GM18526 (cell line): ENCODE data around the gene TAC4.

Experiments used
- POLR2A ChIP-seq: IDR thresholded peaks from 3 replicates; pipeline ENCODE4 v1.6.1; 2011; ENCODE audit not compliant: insufficient read length; ENCODE audit errors: extremely low read depth

TAC4 gene

DNA sequence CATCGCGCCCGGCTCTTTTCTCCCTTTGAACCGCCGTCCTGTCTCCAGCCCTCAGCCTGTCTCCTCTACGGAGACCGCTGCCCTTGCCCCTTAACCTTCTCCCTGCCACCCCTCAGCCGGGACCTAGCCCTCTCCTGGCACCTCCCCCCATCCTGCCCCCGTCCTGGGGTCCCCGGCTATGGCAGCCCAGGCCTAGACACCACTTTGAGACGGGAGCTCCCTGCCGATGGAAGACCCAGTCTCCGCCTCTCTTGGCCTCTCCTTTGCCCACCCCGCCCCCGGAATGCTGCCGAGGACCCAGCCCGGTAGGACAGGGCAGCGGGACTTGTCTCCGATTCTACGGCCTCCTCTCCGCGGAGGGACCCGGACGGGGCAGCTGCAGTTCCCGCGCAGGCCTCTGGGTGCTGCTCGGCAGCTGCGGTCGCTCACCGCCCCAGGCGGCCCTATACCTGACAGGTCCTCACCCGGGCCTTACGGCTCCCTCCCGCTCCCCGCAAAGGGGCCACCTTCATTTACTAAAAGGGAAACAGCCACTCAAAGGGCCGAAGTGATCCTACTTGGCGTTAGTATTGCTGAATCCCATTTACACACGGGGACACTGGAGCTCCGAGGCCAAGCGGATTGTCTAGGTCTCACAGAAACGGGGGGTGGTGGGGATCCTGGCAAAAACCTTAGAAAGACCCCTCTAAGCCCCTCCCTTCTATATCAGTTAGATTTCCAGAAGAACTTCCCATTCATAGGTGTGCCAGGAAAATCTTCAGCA, 32.6 kb upstream of the TAC4 start:
- no peak for TF ChIP-seq POLR2A

- TF ChIP-seq POLR2A: no peak
Measured at GRCh38 chr17:49878931-49879904, 31.3 kb upstream of the TAC4 start.

DNA sequence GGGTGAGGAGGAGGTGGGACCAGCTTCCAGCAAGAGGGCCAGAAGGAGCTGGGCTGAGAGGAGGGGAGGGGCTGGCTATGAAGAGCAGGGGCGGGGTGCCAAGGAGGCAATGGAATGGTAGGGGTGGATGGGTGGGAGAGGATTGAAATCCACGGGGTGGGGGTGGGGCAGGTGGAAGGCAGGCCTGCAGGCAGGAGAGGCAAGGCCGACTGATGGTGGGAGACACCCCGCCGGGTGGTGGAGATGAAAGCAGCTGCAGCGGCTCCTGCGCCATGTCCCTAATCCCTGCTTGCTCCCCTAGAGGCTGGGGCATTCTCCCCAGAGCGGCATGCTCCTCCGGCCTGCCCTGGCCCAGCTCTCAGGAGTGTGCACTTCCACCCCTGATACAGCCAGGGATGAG, 27.8 kb upstream of the TAC4 start:
- TF ChIP-seq POLR2A: no peak

DNA sequence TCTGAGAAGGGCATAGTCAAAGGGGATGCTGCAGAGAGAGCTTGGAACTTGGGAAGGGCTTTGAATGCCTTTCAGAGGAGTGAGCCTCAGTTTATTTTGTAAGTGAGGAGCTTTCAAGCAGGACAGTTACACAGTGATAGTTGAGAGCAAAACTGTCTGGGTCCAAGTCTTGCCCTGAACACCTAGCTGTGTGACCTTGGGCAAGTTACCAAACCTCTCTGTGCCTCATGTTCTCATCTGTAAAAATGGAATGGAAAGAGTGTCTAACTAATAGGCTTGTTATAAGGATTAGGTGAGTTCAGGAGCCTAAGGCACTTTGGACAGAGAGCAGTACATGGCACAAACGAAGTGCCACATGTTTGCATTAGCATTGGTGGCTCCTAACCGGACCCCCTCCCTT, 27.0 kb upstream of the TAC4 start:
- no peak for TF ChIP-seq POLR2A

- TF ChIP-seq POLR2A: no peak
Measured at GRCh38 chr17:49873926-49874325, 26.1 kb upstream of the TAC4 start.

DNA sequence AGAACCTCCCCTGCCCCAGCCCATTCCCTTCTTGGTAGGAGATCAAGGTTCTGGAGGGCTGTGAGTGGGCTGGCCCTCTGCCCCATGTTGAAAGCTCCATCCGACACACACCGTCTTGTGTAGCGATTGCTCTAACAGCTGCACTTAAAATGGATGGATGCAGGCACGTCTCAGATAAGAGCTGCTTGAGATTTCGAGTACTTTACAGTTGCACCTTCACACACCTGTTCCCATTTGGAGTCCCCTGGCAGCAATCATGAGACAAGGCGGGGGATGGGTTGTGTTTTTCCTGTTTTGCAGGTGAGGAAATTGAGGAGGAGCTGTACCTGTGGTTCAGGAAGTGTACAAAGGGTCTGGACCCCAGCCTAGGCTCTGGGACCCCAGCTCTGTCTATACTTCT, 25.6 kb upstream of the TAC4 start:
- TF ChIP-seq POLR2A: no peak

- TF ChIP-seq POLR2A: no peak
Measured at GRCh38 chr17:49872754-49873377, 25.0 kb upstream of the TAC4 start.

- TF ChIP-seq POLR2A: no peak
Measured at GRCh38 chr17:49871211-49871610, 23.3 kb upstream of the TAC4 start.

- no peak for TF ChIP-seq POLR2A
Measured at GRCh38 chr17:49870298-49870697, 22.4 kb upstream of the TAC4 start.

DNA sequence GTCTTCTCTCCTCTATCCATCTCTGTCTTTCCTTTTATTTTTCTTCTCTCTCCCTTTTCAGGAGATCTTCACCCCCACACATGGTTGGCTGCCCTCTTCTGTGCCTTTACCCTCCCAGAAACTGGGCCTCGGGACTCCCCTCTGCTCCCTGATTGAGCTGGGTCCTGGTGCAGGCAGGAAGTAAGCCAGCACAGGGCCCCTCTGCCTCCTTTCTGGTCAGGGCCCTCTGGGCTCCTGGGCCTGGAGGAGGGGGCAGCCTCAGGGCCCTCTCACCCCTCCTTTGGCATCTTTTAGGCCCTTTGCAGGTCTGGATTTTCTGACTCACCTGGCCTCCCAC, 21.1 kb upstream of the TAC4 start:
- TF ChIP-seq POLR2A: no peak

DNA sequence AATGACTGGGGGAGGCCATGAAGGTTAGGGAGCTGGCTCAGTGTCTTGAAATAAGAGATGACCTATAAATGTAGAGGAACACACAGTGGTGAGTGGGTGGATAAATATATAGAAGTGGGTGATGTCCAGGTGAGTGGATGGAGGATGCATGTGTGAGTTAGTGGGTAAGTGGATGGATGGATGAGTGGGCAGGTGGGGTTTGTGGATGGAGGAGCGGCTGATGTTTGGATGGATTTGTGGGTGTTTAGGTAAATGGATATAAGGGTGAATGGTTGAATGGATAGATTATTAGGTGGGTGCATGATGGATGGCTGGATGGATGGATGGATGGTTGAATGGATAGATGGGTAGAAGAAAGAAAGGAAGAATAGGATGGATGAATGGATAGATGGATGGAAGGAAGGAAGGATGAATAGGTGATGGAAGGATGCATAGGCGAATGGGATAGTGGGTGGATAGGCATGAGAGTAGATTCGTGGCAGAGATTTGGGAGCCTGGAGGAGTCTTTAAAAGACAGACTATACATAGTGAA, 19.1 kb upstream of the TAC4 start:
- no peak for TF ChIP-seq POLR2A

DNA sequence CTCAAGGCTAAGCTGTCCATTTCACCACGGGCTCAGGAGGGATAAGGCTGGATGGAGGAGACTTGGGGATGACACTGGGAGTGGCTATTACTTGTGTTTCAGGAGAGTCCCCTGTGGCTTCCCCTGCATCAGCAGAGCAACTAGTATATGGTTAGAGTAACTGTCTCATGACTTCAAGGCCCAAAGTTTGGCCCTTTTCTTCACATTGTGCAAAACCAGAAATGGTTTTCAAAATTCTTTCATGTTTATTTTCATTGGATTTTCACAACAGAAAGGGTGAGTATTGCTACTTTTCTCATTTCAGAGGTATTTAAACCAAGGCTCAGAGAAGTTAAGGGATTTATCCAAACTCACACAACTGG, 18.1 kb upstream of the TAC4 start:
- TF ChIP-seq POLR2A: no peak

GRCh38 chr17:49862781-49863331, 15.0 kb upstream of the TAC4 start:
- no peak for TF ChIP-seq POLR2A

GRCh38 chr17:49861150-49861884, 13.4 kb upstream of the TAC4 start:
- no peak for TF ChIP-seq POLR2A
